IMR-90 (cell line): ENCODE measurements around the gene CMSS1. TPM values are rescaled to one million over a fixed set of nuclear protein-coding genes. Genes with fewer than 3 reads are reported as not detected.

Experiments used
- ATAC-seq: fragments of 200-7000 bp; cut with Tn5 transposase; 2 replicates; pipeline ENCODE4 v1.9.1; 2020; ENCODE audit warnings: low read depth, mild to moderate bottlenecking, moderate library complexity
- BruUV-seq: library from RNA; stranded (reverse); fragments of 400-500 nt; replicated peaks from 2 replicates; lab custom pipeline; 2021; lab: Mats Ljungman, UMichigan
- CTCF ChIA-PET: fragments of 300-600 bp; formaldehyde crosslinking; extraction: SDS; loops from one replicate; lab custom pipeline; 2021; ENCODE audit warnings: antibody characterized with exemption; lab: Yijun Ruan, JAX
- POLR2A ChIA-PET: fragments of 300-600 bp; sonication (Branson Sonifier 250); formaldehyde crosslinking; loops from one replicate; lab custom pipeline; 2022; ENCODE audit warnings: antibody characterized with exemption; ENCODE audit not compliant: unreplicated experiment; lab: Charles Lee
- DNase-seq: peaks from one replicate; pipeline ENCODE4 v3.0.0; 2013
- H2AFZ ChIP-seq: replicated peaks from 2 replicates; pipeline ENCODE3; 2013; ENCODE audit warnings: low read length, mild to moderate bottlenecking; ENCODE audit not compliant: poor library complexity
- H2AK5ac ChIP-seq: 2 replicates; pipeline ENCODE4 v1.6.1; 2013; ENCODE audit warnings: low read depth, low read length, inconsistent platforms
- H2AK9ac ChIP-seq: replicated peaks from 2 replicates; pipeline ENCODE3; 2013; ENCODE audit warnings: mild to moderate bottlenecking, low read depth, low read length, moderate library complexity; ENCODE audit not compliant: poor library complexity
- H2BK120ac ChIP-seq: 2 replicates; pipeline ENCODE4 v1.6.1; 2013; ENCODE audit warnings: low read depth, low read length, inconsistent platforms
- H2BK15ac ChIP-seq: 3 replicates; pipeline ENCODE4 v1.6.1; 2013; ENCODE audit warnings: low read depth, low read length, inconsistent platforms
- H2BK20ac ChIP-seq: 2 replicates; pipeline ENCODE4 v1.6.1; 2013; ENCODE audit warnings: low read depth, mild to moderate bottlenecking, inconsistent platforms, low read length, moderate library complexity
- H2BK5ac ChIP-seq: 2 replicates; pipeline ENCODE4 v1.6.1; 2013; ENCODE audit warnings: mild to moderate bottlenecking, low read depth, low read length, inconsistent platforms; ENCODE audit not compliant: poor library complexity, severe bottlenecking
- H3K14ac ChIP-seq: replicated peaks from 2 replicates; pipeline ENCODE4 v1.6.1; 2013; ENCODE audit warnings: low read depth, low read length, inconsistent platforms
- H3K18ac ChIP-seq: 2 replicates; pipeline ENCODE4 v1.6.1; 2013; ENCODE audit warnings: low read depth, low read length, control low read depth
- H3K23ac ChIP-seq: 2 replicates; pipeline ENCODE4 v1.6.1; 2013; ENCODE audit warnings: low read depth, low read length, inconsistent platforms
- H3K27ac ChIP-seq: 2 replicates; pipeline ENCODE4 v1.5.1; 2013; ENCODE audit warnings: mild to moderate bottlenecking, control low read depth, low read length; ENCODE audit not compliant: insufficient read depth
- H3K27me3 ChIP-seq: 2 replicates; pipeline ENCODE4 v1.6.1; 2013; ENCODE audit warnings: low read length; ENCODE audit not compliant: control insufficient read depth, insufficient read depth
- H3K36me3 ChIP-seq: 2 replicates; pipeline ENCODE4 v1.6.1; 2013; ENCODE audit warnings: low read length, mixed read lengths; ENCODE audit not compliant: control insufficient read depth, insufficient read depth
- H3K4ac ChIP-seq: 2 replicates; pipeline ENCODE4 v1.6.1; 2013; ENCODE audit warnings: low read depth, low read length, inconsistent platforms
- H3K4me1 ChIP-seq: 2 replicates; pipeline ENCODE4 v1.6.1; 2013; ENCODE audit warnings: low read length, mixed read lengths; ENCODE audit not compliant: control insufficient read depth, insufficient read depth
- H3K4me2 ChIP-seq: 2 replicates; pipeline ENCODE4 v1.6.1; 2013; ENCODE audit warnings: low read depth, mild to moderate bottlenecking, control low read depth, low read length, moderate library complexity
- H3K4me3 ChIP-seq: 2 replicates; pipeline ENCODE4 v1.5.1; 2013; ENCODE audit warnings: low read depth, mild to moderate bottlenecking, control low read depth, low read length, moderate library complexity; ENCODE audit not compliant: insufficient read depth
- H3K56ac ChIP-seq: 2 replicates; pipeline ENCODE4 v1.6.1; 2013; ENCODE audit warnings: low read length, inconsistent platforms; ENCODE audit not compliant: insufficient read depth; ENCODE audit errors: extremely low read depth
- H3K79me1 ChIP-seq, 2 experiments: 2 replicates each; pipeline ENCODE4 v1.6.1; 2013; ENCODE audit warnings: low read length in 2 of 2, inconsistent platforms in 1 of 2, low read depth in 1 of 2
- H3K9ac ChIP-seq: 2 replicates; pipeline ENCODE4 v1.6.1; 2013; ENCODE audit warnings: low read depth, low read length, control low read depth
- H3K9me1 ChIP-seq: 2 replicates; pipeline ENCODE4 v1.6.1; 2013; ENCODE audit warnings: low read length, inconsistent platforms; ENCODE audit not compliant: insufficient read depth
- H3K9me3 ChIP-seq: 2 replicates; pipeline ENCODE4 v1.6.1; 2013; ENCODE audit warnings: low read length; ENCODE audit not compliant: control insufficient read depth, insufficient read depth
- H4K20me1 ChIP-seq: 2 replicates; pipeline ENCODE4 v1.6.1; 2013; ENCODE audit warnings: low read length, inconsistent platforms; ENCODE audit not compliant: insufficient read depth
- H4K5ac ChIP-seq: 2 replicates; pipeline ENCODE4 v1.6.1; 2013; ENCODE audit warnings: mild to moderate bottlenecking, low read depth, low read length, control low read depth
- H4K8ac ChIP-seq, 2 experiments: 2 replicates each; pipeline ENCODE4 v1.6.1; 2013; ENCODE audit warnings: low read depth in 2 of 2, low read length in 2 of 2, control low read depth in 1 of 2, inconsistent platforms in 1 of 2
- H4K91ac ChIP-seq: 2 replicates; pipeline ENCODE4 v1.6.1; 2013; ENCODE audit warnings: low read depth, low read length, inconsistent platforms; ENCODE audit not compliant: insufficient read depth
- BHLHE40 ChIP-seq: fragments of 150-350 bp; IDR thresholded peaks from 2 replicates; pipeline ENCODE4 v1.6.1; 2016; ENCODE audit warnings: mild to moderate bottlenecking, low read depth, low read length
- MAFK ChIP-seq: IDR thresholded peaks from 2 replicates; pipeline ENCODE4 v1.6.1; 2012; ENCODE audit warnings: low read depth, low read length, improper control_type of control experiment
- RCOR1 ChIP-seq: IDR thresholded peaks from 2 replicates; pipeline ENCODE4 v1.6.1; 2012; ENCODE audit warnings: mild to moderate bottlenecking, low read length, improper control_type of control experiment; ENCODE audit not compliant: insufficient replicate concordance
- USF2 ChIP-seq: fragments of 150-350 bp; IDR thresholded peaks from 2 replicates; pipeline ENCODE4 v1.6.1; 2017; ENCODE audit warnings: mild to moderate bottlenecking, antibody characterized with exemption, low read length, low read depth
- WGBS, 2 experiments: methylation state at CpG; one replicate each; pipeline versions ENCODE4 v1.1.5 to v1.1.7; 2013; ENCODE audit warnings: missing lambda C conversion rate in 2 of 2; ENCODE audit not compliant: insufficient read length in 1 of 2; ENCODE audit errors: extremely low coverage in 2 of 2; 5-methylcytosine and 5-hydroxymethylcytosine counted together
- dilution Hi-C: fragments of 300-500 bp; cut with HindIII; formaldehyde crosslinking; loops from one replicate; pipeline ENCODE4 v1.14.3; 2018; ENCODE audit warnings: low sequenced_read_pairs; ENCODE audit not compliant: unreplicated experiment
- in situ Hi-C: fragments of 300-500 bp; cut with MboI; formaldehyde crosslinking; loops from 3 replicates; pipeline ENCODE4 v1.14.3; 2019; ENCODE audit warnings: low sequenced_read_pairs, inconsistent platforms, mixed read lengths
- intact Hi-C: fragments of 100-400 bp; cut with micrococcal nuclease; formaldehyde crosslinking; loops from 2 replicates; pipeline ENCODE4 v1.10.0; 2022
- polyA plus RNA-seq, 3 experiments: library from polyadenylated mRNA; depleted of rRNA; stranded (reverse); fragments of >200 nt; gene quantifications; 2 replicates each; pipeline ENCODE4 v1.2.3, GENCODE V29; 2012; ENCODE audit warnings: low replicate concordance in 1 of 3
- total RNA-seq: library from RNA; depleted of rRNA; stranded (reverse); fragments of >200 nt; gene quantifications from 2 replicates; pipeline ENCODE4 v1.2.3, GENCODE V29; 2012

CMSS1 gene
- total and polyA plus RNA-seq, 2 of the 4 experiments (the other 2 are of a cell fraction): 12.5 to 13.6 TPM

GRCh38 chr3:99809565-99809964 is 8.1 kb upstream of the CMSS1 start:
- Histone ChIP-seq H3K79me1 (no peaks in the 10 kb centered on the region), H3K4ac (no peak overlapping the region), H3K4me2 (no peak overlapping the region), H4K20me1 (no peaks in the 10 kb centered on the region), H4K8ac (no peak overlapping the region), H3K36me3 (no peaks in the 10 kb centered on the region), H3K9me1 (no peaks in the 10 kb centered on the region; the same call in 1 of the 2 replicates), H2AK5ac (no peak overlapping the region), H2AK9ac (no peak overlapping the region), H3K9me3 (peaks cover 8% of the 10 kb centered on the region), H3K14ac (no peak overlapping the region), H3K9ac (no peak overlapping the region), H3K27me3 (no peaks in the 10 kb centered on the region), H2BK120ac (no peak overlapping the region), H4K5ac (no peak overlapping the region), H3K23ac (no peak overlapping the region), H3K27ac (no peak overlapping the region), H2BK5ac (no peak overlapping the region), H2BK15ac (no peak overlapping the region), H3K56ac (no peak overlapping the region), H3K4me1 (no peaks in the 10 kb centered on the region), H2AFZ (no peak overlapping the region), H3K18ac (no peak overlapping the region), H2BK20ac (no peak overlapping the region), H4K91ac (no peak overlapping the region), H3K4me3 (no peak overlapping the region)
- TF ChIP-seq RCOR1 (no peak), USF2 (no peak), BHLHE40 (no peak), MAFK (no peak)
- DNase-seq (no peak), ATAC-seq (no peak)
- in situ Hi-C loops (no loop called here), dilution Hi-C loops (no loop called here), intact Hi-C loops (loop anchor here (5.0 kb wide), 1 partner anchor 787 kb away; no protein-coding TSS in a partner anchor)
- CTCF ChIA-PET: no interaction called here
- no TSS peak for BruUV-seq
- POLR2A ChIA-PET: no interaction called here
- WGBS, 2 experiments: no CpG with 5 or more reads among the region's 2 CpGs
